Activated CD8-positive, alpha-beta memory T cell treated with anti-CD3 and anti-CD28 coated beads for 4 hours (primary cell): ENCODE measurements around the gene POGK.
A peak's percentile ranks its signal among the peaks of the same experiment; 100 is the strongest.
"Not testable (repeated sequence)": the region's sequence is repeated elsewhere in the genome, so short reads cannot be mapped to it uniquely, and the experiment has no call there.

ENCODE experiments used
- DNase-seq, 2 donors: peaks; one replicate each; pipeline ENCODE4 v3.0.0-alpha.2; 2020; ENCODE audit warnings: low read depth in 2 of 2

POGK gene

DNA sequence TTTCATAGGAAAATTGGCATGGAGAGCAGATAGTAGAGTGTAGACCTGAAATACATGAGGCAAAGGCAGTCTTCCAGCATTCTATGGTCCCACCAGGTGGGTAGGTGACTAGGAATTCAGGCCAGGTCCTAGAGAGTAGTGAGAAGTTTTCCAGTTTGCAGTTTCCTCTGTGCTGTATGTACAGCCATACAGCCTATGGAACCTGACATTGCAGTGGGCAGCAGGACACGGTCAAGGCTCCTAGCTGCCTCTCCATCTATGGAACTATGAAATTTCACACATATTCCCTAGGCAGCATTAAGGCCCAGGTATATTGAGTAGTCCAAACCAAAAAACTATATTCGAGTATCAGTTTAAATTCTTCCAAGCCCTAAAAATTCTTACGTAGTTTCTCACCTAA, 16.3 kb downstream of the POGK start:
- no peak for DNase-seq

DNA sequence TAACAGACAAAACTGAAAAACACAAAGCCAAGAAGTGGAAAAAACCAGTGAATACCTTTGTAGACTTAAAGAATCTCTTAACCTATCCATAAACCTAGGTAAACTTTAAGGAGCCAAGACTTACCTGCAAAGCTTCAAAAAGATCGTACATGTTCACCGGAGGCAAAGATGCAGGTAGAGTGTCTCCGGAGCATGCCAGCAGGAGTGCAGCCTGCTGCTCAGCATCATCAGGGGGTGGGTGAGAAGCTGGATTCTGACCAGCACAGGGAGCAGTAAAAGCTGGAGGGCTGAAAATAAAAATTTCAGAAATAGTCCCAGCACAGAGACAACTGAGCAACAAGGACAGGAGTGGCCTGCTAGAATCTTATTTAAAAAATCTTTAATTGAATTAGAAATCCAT, 18.7 kb downstream of the POGK start:
- DNase-seq: no peak

DNA sequence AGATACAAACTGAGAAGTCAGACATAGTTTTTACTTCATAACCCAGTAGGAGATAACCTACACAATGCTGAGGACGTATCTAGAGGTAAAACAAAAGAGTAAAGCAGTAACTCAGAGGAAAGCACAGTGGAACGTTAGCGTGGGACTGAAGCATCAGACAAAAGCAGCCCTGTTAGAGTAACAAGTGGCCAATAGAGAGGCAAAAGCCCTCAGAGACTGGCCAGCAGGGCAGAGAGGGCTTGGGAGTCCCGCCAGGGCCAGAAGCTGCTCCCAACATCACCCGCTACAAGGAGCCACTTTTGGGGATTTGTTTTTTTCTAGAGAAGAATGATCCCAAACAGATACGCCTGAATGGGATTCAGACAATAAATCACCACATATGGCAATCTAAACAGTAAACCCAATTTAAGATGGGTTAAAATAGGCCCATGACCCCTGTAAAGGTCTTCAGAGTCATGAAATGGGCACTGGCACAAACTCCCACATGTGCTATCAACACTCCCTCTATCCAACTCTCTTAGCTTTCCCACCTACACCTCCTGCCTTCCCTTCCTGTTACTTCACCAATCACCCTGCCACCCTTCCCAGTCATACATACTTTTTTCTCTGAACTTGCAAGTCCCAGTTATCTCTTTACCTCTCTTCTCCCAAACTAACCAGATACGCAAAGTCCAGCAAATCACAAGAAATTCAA, 19.6 kb downstream of the POGK start:
- no peak for DNase-seq

DNA sequence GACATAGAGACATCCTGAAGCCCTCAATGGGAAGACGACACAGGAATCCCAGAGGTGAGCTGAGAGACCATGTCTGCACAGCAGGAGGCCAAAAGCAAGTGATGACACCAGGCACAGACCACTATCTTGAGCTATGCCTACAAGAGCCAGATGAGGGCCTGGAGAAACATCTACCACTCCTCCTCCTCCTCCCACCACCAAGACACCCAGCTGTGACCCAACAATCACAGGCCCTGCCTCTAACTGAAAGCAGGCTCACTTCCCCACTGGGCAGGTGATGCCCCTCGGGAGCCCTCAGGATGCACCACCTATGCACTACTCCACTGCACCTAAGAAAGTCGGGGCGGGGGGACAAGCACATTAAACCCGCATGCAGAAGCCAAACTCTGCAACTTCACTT, 20.3 kb downstream of the POGK start:
- DNase-seq: no peak

DNA sequence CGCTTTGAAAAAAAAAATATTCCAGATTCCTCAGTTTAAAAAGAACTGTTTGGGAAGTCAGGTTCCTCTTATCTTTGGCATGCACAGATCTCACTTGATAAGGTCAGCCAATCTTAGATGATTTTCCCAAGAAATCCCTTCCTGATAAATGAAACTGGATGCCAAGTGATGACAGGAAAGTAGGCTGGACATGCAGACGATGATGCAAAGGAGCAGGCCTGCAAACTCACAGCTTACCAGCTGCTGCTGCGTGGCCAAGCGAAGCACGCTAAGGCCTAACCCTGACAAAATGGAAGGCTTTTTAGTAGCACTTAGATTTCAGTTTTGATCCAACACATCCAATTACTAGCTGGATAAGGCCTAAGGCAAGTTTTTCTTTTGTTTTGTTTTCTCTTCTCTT, 26.7 kb downstream of the POGK start:
- DNase-seq: no peak

DNA sequence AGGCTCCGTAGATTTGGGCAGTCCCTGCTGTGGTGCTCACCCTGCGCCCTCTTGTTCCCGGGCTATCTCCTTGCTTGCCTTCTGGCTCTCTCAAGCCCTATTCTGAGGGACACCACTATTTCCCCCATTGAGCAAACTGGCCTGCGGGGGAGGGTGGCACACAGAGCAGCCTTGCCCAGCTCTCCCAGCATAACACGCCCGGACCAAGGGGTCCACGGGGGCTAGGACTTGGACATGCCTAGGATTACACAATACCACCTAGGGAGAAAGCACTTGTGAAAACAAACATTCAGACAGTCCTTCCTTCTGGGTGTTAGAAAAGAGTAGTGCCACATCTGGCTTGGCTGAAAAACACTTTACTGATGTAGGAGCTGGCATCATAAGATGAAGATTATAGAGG, 29.4 kb downstream of the POGK start:
- no peak for DNase-seq

DNA sequence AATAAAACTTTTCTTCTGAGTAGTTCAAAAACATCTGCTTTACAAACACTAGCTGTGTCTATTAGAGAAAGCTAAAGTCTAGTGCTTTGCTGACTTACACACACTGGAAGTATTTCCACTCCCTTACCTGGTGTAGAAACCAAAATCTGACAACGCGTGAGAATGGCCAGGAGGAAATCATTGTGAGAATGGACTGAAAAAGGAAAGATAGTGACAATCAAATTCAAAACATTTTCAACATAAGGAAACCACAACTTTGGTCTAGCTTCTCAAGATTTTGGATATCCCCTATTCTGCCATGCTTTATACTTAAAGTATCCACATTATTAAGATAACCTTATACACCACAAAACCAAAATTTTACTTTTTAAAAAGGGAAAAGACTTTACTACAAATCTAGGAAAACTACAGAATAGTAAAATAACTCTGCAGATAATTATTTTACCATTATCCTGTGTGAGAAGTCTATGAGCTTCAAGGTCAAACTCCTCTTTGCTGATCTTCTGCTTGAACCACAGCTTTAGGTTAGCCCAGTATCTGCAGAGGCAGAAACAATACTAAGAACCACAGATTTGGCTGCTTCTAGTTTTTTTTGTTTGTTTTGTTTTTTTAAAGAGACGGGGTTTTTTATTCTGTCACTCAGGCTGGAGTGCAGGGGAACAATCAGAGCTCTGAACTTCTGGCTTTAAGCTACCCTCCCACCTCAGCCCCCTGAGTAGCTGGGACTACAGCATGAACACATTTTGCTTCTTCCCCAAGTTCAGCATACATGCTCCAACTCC, 30.2 kb downstream of the POGK start:
- no peak for DNase-seq

DNA sequence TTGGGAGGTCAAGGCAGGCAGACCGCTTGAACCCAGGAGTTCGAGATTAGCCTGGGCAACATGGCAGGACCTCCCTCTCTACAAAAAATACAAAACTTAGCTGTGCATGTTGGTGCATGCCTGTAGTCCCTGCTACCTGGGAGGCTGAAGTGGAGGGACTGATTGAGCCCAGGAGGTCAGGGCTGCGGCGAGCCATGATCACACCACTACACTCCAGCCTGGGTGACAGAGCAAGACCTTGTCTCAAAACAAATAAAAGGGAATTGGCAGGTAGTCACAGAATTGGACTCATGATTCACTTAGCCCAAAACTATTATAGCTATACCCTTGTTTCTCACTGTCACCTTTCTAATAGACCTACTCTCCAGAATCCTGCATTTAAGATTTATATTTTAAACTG, 31.3 kb downstream of the POGK start:
- no peak for DNase-seq

DNA sequence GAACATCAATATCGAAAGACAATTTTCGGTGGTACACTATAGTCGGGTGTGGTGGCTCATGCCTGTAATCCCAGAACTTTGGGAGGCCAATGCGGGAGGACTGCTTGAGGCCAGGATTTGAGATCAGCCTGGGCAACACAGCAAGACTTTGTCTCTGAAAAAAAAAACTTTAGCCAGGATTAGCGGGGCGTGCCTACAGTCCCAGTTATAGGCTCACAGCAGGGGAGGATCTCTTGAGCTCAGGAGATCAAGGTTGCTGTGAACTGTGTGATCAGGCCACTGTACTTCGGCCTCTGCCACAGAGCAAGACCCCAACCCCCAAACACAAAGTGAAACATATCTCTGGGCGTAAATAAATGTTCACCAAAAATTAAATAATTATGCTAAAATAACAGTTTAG, 35.2 kb downstream of the POGK start:
- no peak for DNase-seq

DNA sequence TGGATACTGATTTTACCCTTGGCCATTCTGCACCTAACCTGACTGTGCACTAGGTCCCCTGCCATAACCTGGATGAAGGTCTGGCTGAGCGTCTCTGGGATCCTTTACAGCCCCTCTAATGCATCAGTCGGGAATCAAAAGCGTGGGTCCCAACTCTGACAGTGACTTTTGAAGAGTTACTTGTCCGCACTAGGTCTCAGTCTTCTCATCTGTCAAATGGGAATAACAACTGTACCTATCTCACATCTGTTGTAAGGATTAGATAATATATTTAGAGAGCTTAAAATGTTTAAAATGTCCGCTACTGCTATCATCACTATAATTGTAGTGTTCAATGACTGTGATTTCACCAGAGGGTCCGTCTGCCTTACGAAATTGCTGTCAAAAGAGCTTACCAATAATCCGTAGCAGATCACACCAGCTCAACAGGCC, 36.0 kb downstream of the POGK start:
- no peak for DNase-seq

DNA sequence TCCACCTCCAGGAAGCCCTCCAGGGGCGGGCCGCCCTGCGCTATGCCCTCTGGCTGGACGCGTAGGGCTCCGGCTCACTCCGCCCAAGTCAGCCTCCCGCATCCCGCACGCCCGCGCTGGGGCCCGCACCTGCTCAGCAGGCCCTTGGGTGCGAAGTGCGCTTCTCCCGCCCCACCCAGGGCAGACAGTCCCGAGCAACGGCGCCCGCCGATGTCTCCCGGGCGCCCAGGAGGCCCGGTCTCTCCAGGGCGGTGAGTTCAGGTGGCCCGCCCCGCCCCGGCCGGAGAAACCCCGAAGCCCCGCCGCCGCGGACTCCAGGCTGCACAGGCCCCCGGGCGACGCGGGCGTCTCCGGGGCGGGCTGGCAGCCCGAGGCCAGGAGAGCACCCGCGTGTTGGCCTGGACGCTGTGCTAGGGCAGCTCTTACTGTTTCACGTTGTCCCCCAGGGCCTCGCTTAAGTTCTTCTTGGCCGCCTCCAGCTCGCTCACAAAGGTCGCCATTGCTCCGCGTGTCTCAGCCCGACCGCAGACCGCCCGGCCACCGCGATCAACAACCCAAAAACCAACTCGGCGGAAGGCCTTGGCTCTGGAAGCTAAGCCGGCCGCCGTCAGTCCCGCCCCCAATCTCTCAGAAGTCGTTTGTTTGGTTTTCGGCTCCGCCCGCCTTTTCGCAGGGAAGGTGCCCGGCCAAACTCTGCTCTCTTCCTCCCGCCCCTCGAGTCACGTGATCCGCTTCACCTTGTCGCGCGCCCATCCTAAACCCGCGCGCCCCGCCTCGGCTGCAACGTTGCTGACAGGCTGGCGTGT, 36.7 kb downstream of the POGK start, which contains the start of gene TADA1:
Gene TADA1 (minus strand): TSS at position 531 of the 806 bp plus-strand sequence. CDS start 31 bp downstream, at position 500.
- peak; percentile 96 to 98 for DNase-seq

DNA sequence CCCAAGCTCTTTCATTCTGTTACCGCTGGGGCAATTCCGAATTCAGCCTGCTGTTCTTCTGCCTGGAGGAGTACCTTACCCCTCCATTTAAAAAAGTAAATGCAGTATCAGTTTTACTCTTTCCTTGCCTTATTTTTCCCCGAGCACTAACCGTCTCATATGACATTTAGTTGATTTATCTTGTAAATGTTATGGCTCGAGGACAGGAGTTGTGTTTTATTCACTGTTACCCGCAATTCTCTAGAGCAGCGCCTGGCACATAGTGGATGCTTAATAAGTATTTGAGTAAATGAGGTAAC, 37.2 kb downstream of the POGK start:
- DNase-seq: no peak

DNA sequence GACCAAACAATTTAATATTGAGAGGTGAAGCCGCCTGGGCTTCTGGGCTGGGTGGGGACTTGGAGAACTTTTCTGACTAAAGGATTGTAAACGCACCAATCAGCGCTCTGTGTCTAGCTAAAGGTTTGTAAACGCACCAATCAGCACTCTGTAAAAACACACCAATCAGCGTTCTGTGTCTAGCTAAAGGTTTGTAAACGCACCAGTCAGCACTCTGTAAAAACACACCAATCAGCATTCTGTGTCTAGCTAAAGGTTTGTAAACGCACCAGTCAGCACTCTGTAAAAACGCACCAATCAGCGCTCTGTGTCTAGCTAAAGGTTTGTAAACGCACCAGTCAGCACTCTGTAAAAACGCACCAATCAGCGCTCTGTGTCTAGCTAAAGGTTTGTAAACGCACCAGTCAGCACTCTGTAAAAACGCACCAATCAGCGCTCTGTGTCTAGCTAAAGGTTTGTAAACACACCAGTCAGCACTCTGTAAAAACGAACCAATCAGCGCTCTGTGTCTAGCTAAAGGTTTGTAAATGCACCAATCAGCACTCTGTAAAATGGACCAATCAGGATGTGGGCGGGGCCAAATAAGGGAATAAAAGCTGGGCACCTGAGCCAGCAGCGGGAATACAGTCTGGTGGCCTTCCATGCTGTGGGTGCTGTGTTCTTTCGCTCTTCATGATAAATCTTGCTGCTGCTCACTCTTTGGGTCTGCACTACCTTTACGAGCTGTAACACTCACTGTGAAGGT, 39.1 kb downstream of the POGK start:
- DNase-seq: not testable (repeated sequence)

DNA sequence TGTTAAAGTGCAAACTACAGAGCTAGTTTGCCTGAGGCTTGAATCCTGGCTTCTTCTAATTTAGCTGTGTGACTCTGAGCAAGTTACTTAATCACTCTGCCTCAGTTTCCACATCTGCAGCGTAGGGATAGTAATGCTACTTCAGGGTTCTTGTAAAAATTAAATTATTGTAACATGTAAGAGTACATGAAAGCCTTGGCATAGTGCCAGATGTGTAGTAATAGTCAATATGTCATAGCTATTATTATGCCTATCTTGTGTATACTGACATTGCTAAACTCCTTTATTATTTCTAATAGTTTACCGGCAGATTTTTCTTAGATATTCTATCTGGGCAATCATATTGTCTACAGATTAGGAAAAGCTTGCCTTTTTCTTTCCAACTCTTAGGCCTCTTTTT, 43.6 kb downstream of the POGK start:
- DNase-seq: no peak

DNA sequence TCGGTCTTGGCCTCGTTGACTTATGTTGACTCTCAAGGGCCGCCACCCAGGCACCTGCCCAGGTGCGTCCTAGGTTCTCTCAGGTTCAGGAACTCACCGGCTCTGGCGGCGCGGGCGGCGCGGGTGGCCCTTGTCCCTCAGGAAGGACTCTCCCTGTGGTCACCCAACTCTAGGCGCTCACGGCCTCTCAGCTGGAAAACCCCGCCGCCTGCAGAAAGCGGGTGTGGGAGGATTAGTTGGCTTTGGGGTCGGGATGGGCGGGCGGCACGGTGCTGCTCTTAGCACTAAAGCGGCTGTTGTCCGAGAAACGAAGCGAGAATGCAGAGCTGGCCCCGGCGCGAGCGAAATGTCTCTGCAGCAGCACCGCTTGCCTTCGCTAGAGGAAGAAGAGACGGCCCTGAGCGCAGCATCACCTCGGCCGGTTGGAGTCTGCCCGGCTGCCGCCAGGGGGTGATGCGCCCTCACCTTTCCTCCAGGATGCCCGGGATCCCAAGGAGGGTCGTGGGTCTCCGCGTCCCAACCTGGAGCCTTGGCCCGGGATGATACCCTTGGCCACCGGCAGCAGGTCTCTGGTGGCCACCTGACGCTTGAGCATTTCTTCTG, 44.9 kb downstream of the POGK start:
- no peak for DNase-seq

DNA sequence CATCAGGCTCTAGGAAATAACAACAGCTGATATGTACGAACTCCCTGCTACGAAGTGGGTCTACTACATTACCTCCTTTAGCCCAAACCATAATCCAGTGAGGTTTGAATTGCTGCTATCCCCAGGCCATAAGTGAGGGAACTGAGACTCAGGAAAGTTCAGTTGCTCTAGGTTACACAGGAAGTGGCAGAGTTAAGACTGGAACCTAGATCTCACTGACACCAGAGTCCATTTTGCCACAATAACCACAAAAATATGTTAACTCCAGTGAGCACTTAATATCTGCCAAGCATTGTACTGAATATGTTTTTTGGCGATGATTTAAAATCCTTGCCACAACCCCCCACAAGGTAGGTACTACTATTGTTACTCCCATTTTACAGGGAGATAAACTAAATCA, 45.7 kb downstream of the POGK start:
- no peak for DNase-seq

DNA sequence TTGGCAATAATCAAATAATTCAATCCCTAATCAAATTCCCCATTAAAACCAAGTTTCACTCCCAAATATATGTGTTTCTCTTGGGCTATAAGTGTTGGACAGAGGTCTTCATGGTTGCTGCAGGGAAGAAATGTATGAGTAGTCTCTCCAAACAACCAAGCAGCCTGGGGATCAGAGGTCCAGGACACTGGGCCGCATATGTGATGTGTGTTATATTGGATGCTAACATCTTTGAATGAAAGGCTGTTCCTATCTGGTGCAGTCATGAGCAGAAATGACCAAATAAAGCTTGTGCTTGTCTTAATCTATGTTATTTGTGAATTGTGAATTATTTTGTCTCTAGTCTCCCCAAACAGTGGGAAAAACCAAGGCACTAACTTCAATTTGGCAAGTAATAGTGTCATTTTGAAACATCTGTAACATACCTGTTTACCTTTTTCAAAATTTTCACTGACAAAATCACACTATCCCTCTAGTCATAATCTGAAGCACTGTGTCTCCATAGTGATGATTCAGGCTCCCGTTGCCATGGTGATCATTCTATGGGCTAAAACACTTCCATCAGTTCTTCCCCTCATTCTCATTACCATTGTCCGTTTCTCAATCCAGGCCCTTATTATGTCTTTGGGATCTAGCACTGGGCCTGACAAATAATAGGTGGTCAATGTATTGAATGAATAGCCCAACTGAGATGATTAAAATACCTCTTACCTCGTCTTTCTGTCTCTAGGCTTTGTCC, 49.3 kb downstream of the POGK start:
- DNase-seq: no peak

DNA sequence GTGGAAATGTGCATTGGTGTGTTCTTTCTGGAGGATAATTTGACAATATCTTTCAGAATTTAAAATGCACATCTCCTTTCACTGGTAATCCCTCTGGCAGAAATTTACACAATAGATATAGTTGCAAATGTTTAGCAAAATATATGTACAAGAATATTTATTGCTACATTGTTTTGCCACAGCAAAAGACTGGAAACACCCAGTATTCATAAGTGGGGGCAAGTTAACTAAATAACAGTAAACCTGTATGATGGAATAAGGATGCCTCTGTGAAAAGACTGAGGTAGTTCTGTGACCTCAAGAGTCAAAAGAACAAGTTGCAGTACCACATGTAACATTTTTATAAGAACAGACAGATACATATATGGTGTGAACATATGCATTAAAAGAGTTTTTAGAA, 50.5 kb downstream of the POGK start:
- DNase-seq: no peak

DNA sequence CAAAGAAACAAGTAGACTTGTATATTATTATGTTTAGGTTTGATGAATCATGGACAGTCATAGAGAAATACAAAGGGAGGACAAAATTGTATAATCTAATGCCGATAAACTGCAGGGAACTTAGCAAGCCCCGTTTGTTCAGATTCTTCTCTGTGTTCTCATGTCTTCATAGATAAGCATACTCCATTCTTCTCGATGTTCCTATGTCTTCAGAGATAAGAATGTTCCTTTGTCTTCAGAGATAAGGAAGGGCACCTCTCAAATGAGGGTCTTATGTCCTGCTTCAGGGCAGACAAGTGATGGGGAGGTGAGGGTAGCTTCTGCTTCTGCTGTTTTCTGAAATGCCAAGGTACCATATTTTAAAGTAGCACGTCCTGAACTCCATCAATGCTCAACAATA, 56.5 kb downstream of the POGK start:
- DNase-seq: no peak

DNA sequence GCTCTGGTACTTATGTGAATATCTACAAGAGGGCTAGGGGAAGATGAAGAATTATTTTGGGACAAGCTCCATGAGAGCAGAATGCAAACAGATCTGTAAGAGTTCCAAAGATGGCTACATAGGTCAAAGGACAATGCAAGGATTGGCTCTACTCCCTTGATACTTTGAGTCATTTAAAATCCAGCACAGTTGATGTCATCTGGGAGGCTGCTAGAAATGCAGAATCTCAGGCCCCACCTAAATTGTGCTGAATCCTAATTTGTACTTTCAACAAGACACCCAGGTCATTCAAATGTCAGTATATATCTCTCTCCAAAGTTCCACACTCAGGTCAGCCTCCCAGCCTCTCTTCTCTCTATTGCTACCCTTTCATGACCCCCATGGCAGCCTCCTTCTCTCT, 60.5 kb downstream of the POGK start:
- no peak for DNase-seq

DNA sequence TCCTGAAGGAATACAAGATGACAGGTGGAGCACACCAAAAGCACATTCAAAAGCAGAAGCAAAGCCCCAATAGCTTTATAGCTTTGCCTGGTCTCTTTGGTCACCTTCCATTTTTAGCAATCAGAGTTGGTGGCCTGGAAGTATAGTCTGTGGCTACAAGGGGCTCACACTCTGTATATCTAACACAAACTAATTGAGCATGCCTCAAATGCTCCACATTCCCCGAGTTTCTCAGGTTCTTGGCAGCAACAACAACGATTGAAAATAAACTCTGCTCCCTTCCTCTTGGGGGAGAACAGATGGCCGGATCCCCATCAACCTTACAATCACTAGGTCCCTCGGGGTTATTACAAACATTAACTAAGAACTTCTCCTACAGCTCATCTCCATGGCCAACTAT, 61.7 kb downstream of the POGK start:
- no peak for DNase-seq
